ENCODE measurements around the gene VPREB3.

DNA sequence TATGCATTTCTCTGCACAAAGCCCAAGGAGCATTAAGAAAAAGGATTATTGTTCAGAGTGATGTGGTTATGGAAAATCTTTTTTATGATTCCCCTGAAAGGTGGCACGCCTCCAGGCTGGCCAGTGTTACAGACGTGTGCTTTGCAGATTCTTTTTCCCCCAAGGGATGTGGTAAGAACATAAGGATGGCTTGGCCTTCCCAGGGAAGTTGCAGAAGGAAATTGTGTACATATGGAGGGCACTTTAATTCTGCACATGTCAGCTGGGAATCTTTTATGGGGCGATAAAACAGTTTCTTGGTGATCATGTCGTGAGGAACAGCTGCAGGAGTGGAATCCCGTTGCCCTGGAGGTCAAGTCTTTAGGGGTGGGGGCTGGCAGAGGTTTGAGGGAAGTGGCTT, 42.2 kb upstream of the VPREB3 start:
- TF ChIP-seq CTCF (IDR thresholded peaks at IDR 0.05) (no peak), POLR2A (IDR thresholded peaks at IDR 0.05) (no peak)
